HL-60 (cell line): ENCODE measurements around the gene GRPEL2.

Experiments used
- DNase-seq, 2 experiments: peaks; one replicate each; pipeline ENCODE4 v3.0.0-alpha.2; 2010 to 2020; ENCODE audit warnings: low read depth in 1 of 2, low spot score in 1 of 2
- H3K27ac ChIP-seq: fragments of 250-450 bp; sonication (Bioruptor Pico); replicated peaks from 2 replicates; pipeline ENCODE4 v1.5.1; 2020; ENCODE audit warnings: mild to moderate bottlenecking, moderate library complexity
- H3K27me3 ChIP-seq: fragments of 250-450 bp; sonication (Bioruptor Pico); 2 replicates; pipeline ENCODE4 v1.5.1; 2021; ENCODE audit warnings: mild to moderate bottlenecking, moderate library complexity; ENCODE audit not compliant: insufficient read depth, poor library complexity, severe bottlenecking
- H3K4me3 ChIP-seq: replicated peaks from 2 replicates; pipeline ENCODE4 v1.5.1; 2011; ENCODE audit warnings: mild to moderate bottlenecking, control low read depth, low read length; ENCODE audit not compliant: insufficient read depth
- CTCF ChIP-seq: IDR thresholded peaks from one replicate; pipeline ENCODE4 v1.5.1; 2011; ENCODE audit warnings: low read length, control low read depth, inconsistent platforms; ENCODE audit not compliant: insufficient read depth
- GABPA ChIP-seq: IDR thresholded peaks from 2 replicates; pipeline ENCODE4 v1.6.1; 2012; ENCODE audit warnings: low read depth
- POLR2AphosphoS5 ChIP-seq: IDR thresholded peaks from 2 replicates; pipeline ENCODE4 v1.6.1; 2012; ENCODE audit warnings: low read depth
- REST ChIP-seq: IDR thresholded peaks from 2 replicates; pipeline ENCODE4 v1.6.1; 2012; ENCODE audit warnings: low read depth; ENCODE audit not compliant: insufficient replicate concordance
- SPI1 ChIP-seq: IDR thresholded peaks from 2 replicates; pipeline ENCODE4 v1.6.1; 2012; ENCODE audit warnings: low read depth, mild to moderate bottlenecking, borderline replicate concordance

Gene GRPEL2

GRCh38 chr5:149301049-149301743 lies 44.1 kb upstream of the GRPEL2 start:
- DNase-seq = no peak
- Histone ChIP-seq H3K27ac (no peak overlapping the region), H3K27me3 (peaks cover 21% of the 10 kb centered on the region), H3K4me3 (no peak overlapping the region)
- no peak for TF ChIP-seq POLR2AphosphoS5
- TF ChIP-seq CTCF = no peak
- TF ChIP-seq REST = no peak
- no peak for TF ChIP-seq SPI1
- TF ChIP-seq GABPA = no peak

GRCh38 chr5:149301744-149302380 lies 43.4 kb upstream of the GRPEL2 start:
- no peak for DNase-seq
- TF ChIP-seq REST (no peak), CTCF (no peak), GABPA (no peak), SPI1 (no peak), POLR2AphosphoS5 (no peak)
- Histone ChIP-seq H3K27me3 (peaks cover 19% of the 10 kb centered on the region), H3K27ac (no peak overlapping the region), H3K4me3 (no peak overlapping the region)

GRCh38 chr5:149302641-149303040 lies 42.7 kb upstream of the GRPEL2 start:
- no peak for DNase-seq
- peaks cover 19% of the 10 kb centered on the region for H3K27me3 ChIP-seq
- no peak overlapping the region for H3K4me3 ChIP-seq
- no peak overlapping the region for H3K27ac ChIP-seq
- TF ChIP-seq GABPA (no peak), SPI1 (no peak), REST (no peak), POLR2AphosphoS5 (no peak), CTCF (no peak)
